K562 (cell line): ENCODE data around the gene NRXN3. TPM values are rescaled to one million over a fixed set of nuclear protein-coding genes. Genes with fewer than 3 reads are reported as not detected.

Experiments
- HNRNPK ChIP-seq: fragments of 200-400 bp; formaldehyde crosslinking; IDR thresholded peaks from one replicate; pipeline ENCODE4 v1.6.1; 2018; ENCODE audit warnings: mild to moderate bottlenecking, low read depth, low read length; ENCODE audit not compliant: poor library complexity, severe bottlenecking
- MCM7 ChIP-seq, 2 experiments: fragments of 450-650 bp; IDR thresholded peaks; 2 replicates each; pipeline ENCODE4 v1.6.1; 2016 to 2018
- ZBTB40 ChIP-seq, 2 experiments: fragments of 450-650 bp in 1 of 2; sonication (generic) in 1 of 2; formaldehyde crosslinking in 1 of 2; IDR thresholded peaks; 2 replicates each; pipeline versions ENCODE4 v1.7.1 to v1.9.0; 2016 to 2022; ENCODE audit warnings: inconsistent platforms in 1 of 2, mild to moderate bottlenecking in 1 of 2, missing genetic modification reagents in 1 of 2
- polyA plus RNA-seq, 8 experiments: library from polyadenylated mRNA; depleted of rRNA in 4 of 8; stranded (reverse) in 5 of 8; unstranded in 3 of 8; fragments of >200 nt; fragmentation: Nextera tagmentation in 2 of 8; fragmentation: Illumina TruSeq in 1 of 8; extraction: Ambion mirVana in 2 of 8; extraction: Trizol in 1 of 8; gene quantifications; 2 replicates each; pipeline versions ENCODE4 v1.2.1 to v1.2.3, GENCODE V29; 2011 to 2014; ENCODE audit warnings: inconsistent platforms in 1 of 8, missing spikeins in 1 of 8
- total RNA-seq, 7 experiments: library from RNA; depleted of rRNA in 6 of 7; stranded (reverse); fragments of >200 nt in 6 of 7; fragmentation: Illumina TruSeq in 2 of 7; extraction: Trizol in 2 of 7; gene quantifications; 2 replicates each; pipeline versions ENCODE4 v1.2.1 to v1.2.3, GENCODE V29; 2011 to 2021; ENCODE audit warnings: low replicate concordance in 1 of 7

The NRXN3 gene
- total and polyA plus RNA-seq, 9 of the 15 experiments (the other 6 are each of a cell fraction or from before 2014, with no cell fraction given) = 0.09 TPM; not detected in 8

GRCh38 chr14:79502751-79503148 is 1332.6 kb downstream of the NRXN3 start (continued):
- no peak for TF ChIP-seq ZBTB40 (IDR thresholded peaks at IDR 0.05)
- TF ChIP-seq ZBTB40 (CRISPR knock-in tag; IDR thresholded peaks at IDR 0.05) = no peak
- TF ChIP-seq HNRNPK = no peak
- TF ChIP-seq MCM7 (IDR thresholded peaks at IDR 0.05) = no peak
